CD4-positive, alpha-beta T cell treated with Interleukin-15 for 4 hours (primary cell): ENCODE data around the gene MFSD1.
"Not testable (repeated sequence)": the region's sequence is repeated elsewhere in the genome, so short reads cannot be mapped to it uniquely, and the experiment has no call there.

Experiments used
- DNase-seq: peaks from one replicate; pipeline ENCODE4 v3.0.0-alpha.2; 2020; ENCODE audit warnings: low spot score

MFSD1 gene

GRCh38 chr3:158776531-158776930, 25.3 kb upstream of the MFSD1 start:
- DNase-seq = no peak

- DNase-seq = no peak
Observed at GRCh38 chr3:158777161-158777873, 24.5 kb upstream of the MFSD1 start.

- DNase-seq = no peak
Observed at GRCh38 chr3:158780766-158781165, 21.1 kb upstream of the MFSD1 start.

GRCh38 chr3:158781191-158781590, 20.7 kb upstream of the MFSD1 start:
- no peak for DNase-seq

GRCh38 chr3:158781849-158782248, 20.0 kb upstream of the MFSD1 start:
- no peak for DNase-seq

GRCh38 chr3:158782283-158782989, 19.4 kb upstream of the MFSD1 start:
- DNase-seq = no peak

- DNase-seq = no peak
Observed at GRCh38 chr3:158783051-158783450, 18.8 kb upstream of the MFSD1 start.

GRCh38 chr3:158785972-158786371, 15.9 kb upstream of the MFSD1 start:
- DNase-seq = no peak

GRCh38 chr3:158788446-158788845, 13.4 kb upstream of the MFSD1 start:
- no peak for DNase-seq

GRCh38 chr3:158789592-158789991, 12.3 kb upstream of the MFSD1 start:
- no peak for DNase-seq

- peak; percentile 63 for DNase-seq
Observed at GRCh38 chr3:158790901-158791589, 10.8 kb upstream of the MFSD1 start.

GRCh38 chr3:158791590-158791920, 10.3 kb upstream of the MFSD1 start:
- not testable (repeated sequence) for DNase-seq

- DNase-seq = no peak
Observed at GRCh38 chr3:158792709-158793108, 9.1 kb upstream of the MFSD1 start.

GRCh38 chr3:158794206-158794605, 7.6 kb upstream of the MFSD1 start:
- no peak for DNase-seq

GRCh38 chr3:158794936-158795518, 6.8 kb upstream of the MFSD1 start:
- DNase-seq = peak; percentile 19

- no peak for DNase-seq
Observed at GRCh38 chr3:158801201-158801600, 653 bp upstream of the MFSD1 start.

GRCh38 chr3:158802409-158803268, 785 bp downstream of the MFSD1 start:
- DNase-seq = no peak

GRCh38 chr3:158804441-158804840, 2.6 kb downstream of the MFSD1 start:
- DNase-seq = no peak

GRCh38 chr3:158808697-158809096, 6.8 kb downstream of the MFSD1 start:
- DNase-seq = no peak

GRCh38 chr3:158809642-158810041, 7.8 kb downstream of the MFSD1 start:
- DNase-seq = no peak

GRCh38 chr3:158810823-158811724, 9.2 kb downstream of the MFSD1 start:
- DNase-seq = no peak
